Activated naive CD4-positive, alpha-beta T cell (primary cell): ENCODE results near the gene RGS9.
A peak's percentile ranks its signal among the peaks of the same experiment; 100 is the strongest.
"Not testable (repeated sequence)": the region's sequence is repeated elsewhere in the genome, so short reads cannot be mapped to it uniquely, and the experiment has no call there.

Source experiments
- DNase-seq, 4 experiments: peaks; one replicate each; lab custom pipeline; 2025; lab: John Stamatoyannopoulos, UW

RGS9 gene

GRCh38 chr17:65137021-65137939, at the start of gene RGS9:
RGS9 (plus strand) TSS chr17:65137370; CDS start chr17:65137541, 171 bp downstream.
- peak; percentile 62 to 81 (median 72) for DNase-seq

GRCh38 chr17:65088621-65089360, 48.4 kb upstream of the RGS9 start:
- DNase-seq, result no peak

GRCh38 chr17:65092262-65092661, 44.9 kb upstream of the RGS9 start:
- no peak for DNase-seq

- DNase-seq, result not testable (repeated sequence)
Observed at GRCh38 chr17:65092721-65093356, 44.3 kb upstream of the RGS9 start.

- DNase-seq, result no peak
Observed at GRCh38 chr17:65093930-65094329, 43.2 kb upstream of the RGS9 start.

- DNase-seq, result no peak
Observed at GRCh38 chr17:65095465-65095864, 41.7 kb upstream of the RGS9 start.

GRCh38 chr17:65096382-65096781, 40.8 kb upstream of the RGS9 start:
- not testable (repeated sequence) for DNase-seq

- no peak for DNase-seq
Observed at GRCh38 chr17:65097110-65097509, 40.1 kb upstream of the RGS9 start.

GRCh38 chr17:65099475-65099874, 37.7 kb upstream of the RGS9 start:
- no peak for DNase-seq

- peak; percentile 7 to 28 (median 22) for DNase-seq
Observed at GRCh38 chr17:65099941-65100315, 37.2 kb upstream of the RGS9 start.

GRCh38 chr17:65100316-65101140, 36.6 kb upstream of the RGS9 start:
- DNase-seq, result peak; percentile 54 to 78 (median 60)

GRCh38 chr17:65101371-65101770, 35.8 kb upstream of the RGS9 start:
- no peak for DNase-seq

GRCh38 chr17:65102235-65102634, 34.9 kb upstream of the RGS9 start:
- no peak for DNase-seq

- no peak for DNase-seq
Observed at GRCh38 chr17:65102788-65103187, 34.4 kb upstream of the RGS9 start.

GRCh38 chr17:65103431-65103830, 33.7 kb upstream of the RGS9 start:
- DNase-seq, result no peak

- DNase-seq, result no peak
Observed at GRCh38 chr17:65103896-65104295, 33.3 kb upstream of the RGS9 start.

GRCh38 chr17:65104541-65104940, 32.6 kb upstream of the RGS9 start:
- no peak for DNase-seq

- DNase-seq, result no peak
Observed at GRCh38 chr17:65104973-65105372, 32.2 kb upstream of the RGS9 start.

- DNase-seq, result no peak
Observed at GRCh38 chr17:65108152-65108551, 29.0 kb upstream of the RGS9 start.

GRCh38 chr17:65109543-65109942, 27.6 kb upstream of the RGS9 start:
- no peak for DNase-seq

GRCh38 chr17:65109990-65110680, 27.0 kb upstream of the RGS9 start:
- DNase-seq, result no peak
